B cell (primary cell): ENCODE data around the gene KANK3. TPM values are rescaled to one million over a fixed set of nuclear protein-coding genes. Genes with fewer than 3 reads are reported as not detected.
"Not testable (repeated sequence)": the region's sequence is repeated elsewhere in the genome, so short reads cannot be mapped to it uniquely, and the experiment has no call there.

ENCODE experiments used
- ATAC-seq: fragments of 200-7000 bp; cut with Tn5 transposase; one replicate; pipeline ENCODE4 v1.10.0; 2021; ENCODE audit warnings: low read depth, mild to moderate bottlenecking, moderate number of reproducible peaks, moderate library complexity
- CTCF ChIA-PET: fragments of 350-600 bp; sonication (Branson Sonifier 250); formaldehyde crosslinking; loops from one replicate; lab custom pipeline; 2021; ENCODE audit warnings: antibody characterized with exemption, inconsistent platforms; lab: Charles Lee
- POLR2A ChIA-PET: fragments of 350-600 bp; sonication (Branson Sonifier 250); formaldehyde crosslinking; loops from one replicate; lab custom pipeline; 2021; ENCODE audit warnings: antibody characterized with exemption; lab: Charles Lee
- DNase-seq: peaks from one replicate; pipeline ENCODE4 v3.0.0; 2013
- H2AFZ ChIP-seq: 2 replicates; pipeline ENCODE4 v1.6.1; 2012; ENCODE audit warnings: mild to moderate bottlenecking, low read depth, low read length; ENCODE audit not compliant: insufficient read depth, poor library complexity, severe bottlenecking
- H3K27ac ChIP-seq, 2 donors: 1 replicate in 1 of 2; 2 replicates in 1 of 2; pipeline ENCODE4 v1.5.1; 2012 to 2013; ENCODE audit warnings: low read length in 2 of 2, mild to moderate bottlenecking in 2 of 2, moderate library complexity in 1 of 2
- H3K27me3 ChIP-seq, 4 experiments: fragments of 200-600 bp in 1 of 4; sonication (generic) in 1 of 4; replicated peaks in 1 of 4; 1 replicate in 2 of 4; 2 replicates in 2 of 4; pipeline versions ENCODE4 v1.6.1 to v1.7.0; 2013 to 2016; ENCODE audit warnings: low read length in 3 of 4, mild to moderate bottlenecking in 2 of 4, mixed read lengths in 1 of 4, moderate library complexity in 1 of 4; ENCODE audit not compliant: insufficient read depth in 4 of 4, control insufficient read depth in 3 of 4; ENCODE audit errors: control extremely low read depth in 1 of 4
- H3K36me3 ChIP-seq, 2 experiments: replicated peaks in 1 of 2; 1 replicate in 1 of 2; 2 replicates in 1 of 2; pipeline versions ENCODE4 v1.6.1 to v1.7.1; 2013; ENCODE audit warnings: low read length in 1 of 2; ENCODE audit not compliant: insufficient read depth in 2 of 2, control insufficient read depth in 1 of 2; ENCODE audit errors: control extremely low read depth in 1 of 2, extremely low read depth in 1 of 2
- H3K4me1 ChIP-seq, 2 donors: fragments of 200-600 bp in 1 of 2; sonication (generic) in 1 of 2; 1 replicate in 1 of 2; 2 replicates in 1 of 2; pipeline versions ENCODE4 v1.5.1 to v1.6.1; 2013 to 2017; ENCODE audit warnings: low read length in 2 of 2; ENCODE audit not compliant: control insufficient read depth in 2 of 2, insufficient read depth in 2 of 2
- H3K4me2 ChIP-seq: replicated peaks from 2 replicates; pipeline ENCODE3; 2012; ENCODE audit warnings: mild to moderate bottlenecking, low read depth, low read length; ENCODE audit not compliant: poor library complexity, severe bottlenecking
- H3K4me3 ChIP-seq, 5 experiments: fragments of 200-600 bp in 1 of 5; sonication (generic) in 1 of 5; 1 replicate in 3 of 5; 2 replicates in 2 of 5; pipeline versions ENCODE4 v1.5.1 to v1.7.0; 2011 to 2016; ENCODE audit warnings: low read length in 4 of 5, mild to moderate bottlenecking in 4 of 5, low read depth in 2 of 5, control low read depth in 1 of 5, moderate library complexity in 1 of 5; ENCODE audit not compliant: insufficient read depth in 1 of 5; ENCODE audit errors: control extremely low read depth in 1 of 5, extremely low read depth in 1 of 5
- H3K79me2 ChIP-seq: fragments of 200-600 bp; sonication (generic); one replicate; pipeline ENCODE4 v1.6.0; 2016; ENCODE audit warnings: low read length; ENCODE audit not compliant: control insufficient read depth, insufficient read depth
- H3K9ac ChIP-seq: fragments of 200-600 bp; sonication (generic); 2 replicates; pipeline ENCODE4 v1.6.1; 2017; ENCODE audit warnings: mild to moderate bottlenecking, low read length, moderate library complexity
- H3K9me3 ChIP-seq, 3 donors: one replicate each; pipeline versions ENCODE4 v1.6.1 to v1.7.1; 2013; ENCODE audit warnings: low read length in 2 of 3; ENCODE audit not compliant: control insufficient read depth in 2 of 3, insufficient read depth in 1 of 3; ENCODE audit errors: control extremely low read depth in 1 of 3
- H4K20me1 ChIP-seq: 2 replicates; pipeline ENCODE4 v1.6.0; 2012; ENCODE audit warnings: mild to moderate bottlenecking, low read length; ENCODE audit not compliant: insufficient read depth, control insufficient read depth, poor library complexity, severe bottlenecking
- H3K27ac Mint-ChIP-seq: one replicate; pipeline ENCODE4 v1.8.0; 2021; ENCODE audit warnings: mixed read lengths
- H3K27me3 Mint-ChIP-seq: one replicate; pipeline ENCODE4 v1.8.0; 2021; ENCODE audit warnings: mixed read lengths
- H3K4me1 Mint-ChIP-seq: one replicate; pipeline ENCODE4 v1.8.0; 2021; ENCODE audit warnings: mixed read lengths
- H3K4me3 Mint-ChIP-seq: one replicate; pipeline ENCODE4 v1.8.0; 2021; ENCODE audit warnings: mixed read lengths
- H3K9me3 Mint-ChIP-seq: one replicate; pipeline ENCODE4 v1.8.0; 2022; ENCODE audit warnings: mixed read lengths; ENCODE audit not compliant: insufficient read depth
- CTCF ChIP-seq: fragments of 200-600 bp; IDR thresholded peaks from one replicate; pipeline ENCODE4 v1.8.0; 2022; ENCODE audit warnings: antibody characterized with exemption, mild to moderate bottlenecking
- EZH2 ChIP-seq: IDR thresholded peaks from 2 replicates; pipeline ENCODE4 v1.6.1; 2012; ENCODE audit warnings: borderline replicate concordance, low read depth, mild to moderate bottlenecking, moderate library complexity, low read length; ENCODE audit not compliant: insufficient read depth, poor library complexity, severe bottlenecking
- WGBS: methylation state at CpG from one replicate; pipeline ENCODE4 v1.1.5; 2013; ENCODE audit warnings: missing lambda C conversion rate; ENCODE audit not compliant: insufficient coverage; 5-methylcytosine and 5-hydroxymethylcytosine counted together
- intact Hi-C: fragments of 100-400 bp; cut with micrococcal nuclease; formaldehyde crosslinking; loops from one replicate; pipeline ENCODE4 v1.10.0; 2022
- polyA plus RNA-seq: library from polyadenylated mRNA; depleted of rRNA; stranded (reverse); fragments of >200 nt; gene quantifications from 2 replicates; pipeline ENCODE4 v1.2.3, GENCODE V29; 2012
- total RNA-seq, 2 donors: library from RNA; stranded (reverse); fragments of 120-200 nt in 1 of 2; gene quantifications; 1 replicate in 1 of 2; 2 replicates in 1 of 2; pipeline versions ENCODE4 v1.2.3 to v1.2.4, GENCODE V29; 2013 to 2022

The KANK3 gene
- total and polyA plus RNA-seq, 2 donors (not counting 1 experiment from before 2014, with no cell fraction given) = 0.27 to 0.34 TPM

DNA sequence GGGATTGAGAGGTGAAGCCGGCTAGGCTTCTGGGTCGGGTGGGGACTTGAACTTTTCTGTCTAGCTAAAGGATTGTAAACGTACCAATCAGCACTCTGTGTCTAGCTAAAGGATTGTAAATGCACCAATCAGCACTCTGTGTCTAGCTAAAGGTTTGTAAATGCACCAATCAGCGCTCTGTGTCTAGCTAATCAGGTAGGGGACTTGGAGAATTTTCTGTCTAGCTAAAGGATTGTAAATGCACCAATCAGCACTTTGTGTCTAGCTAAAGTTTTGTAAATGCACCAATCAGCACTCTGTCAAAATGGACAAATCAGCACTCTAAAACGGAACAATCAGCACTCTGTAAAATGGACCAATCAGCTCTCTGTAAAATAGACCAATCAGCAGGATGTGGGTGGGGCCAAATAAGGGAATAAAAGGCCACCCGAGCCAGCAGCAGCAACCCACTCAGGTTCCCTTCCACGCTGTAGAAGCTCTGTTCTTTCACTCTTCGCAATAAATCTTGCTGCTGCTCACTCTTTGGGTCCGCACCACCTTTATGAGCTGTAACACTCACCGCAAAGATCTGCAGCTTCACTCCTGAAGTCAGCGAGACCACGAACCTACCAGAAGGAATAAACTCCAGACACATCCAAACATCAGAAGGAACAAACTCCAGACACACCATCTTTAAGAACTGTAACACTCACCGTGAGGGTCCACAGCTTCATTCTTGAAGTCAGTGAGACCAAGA is 36.3 kb upstream of the KANK3 start:
- 96% methylated on average over 12 of the region's 13 CpGs for WGBS
- H4K20me1 ChIP-seq, H3K27ac ChIP-seq, H3K4me1 ChIP-seq, H3K27ac Mint-ChIP-seq, ATAC-seq, H3K4me1 Mint-ChIP-seq, H3K79me2 ChIP-seq, H3K9me3 ChIP-seq, H2AFZ ChIP-seq, H3K27me3 ChIP-seq, H3K27me3 Mint-ChIP-seq, H3K4me3 ChIP-seq, H3K9me3 Mint-ChIP-seq, H3K4me3 Mint-ChIP-seq, DNase-seq, H3K36me3 ChIP-seq, intact Hi-C loops, H3K4me2 ChIP-seq, H3K9ac ChIP-seq: not testable (repeated sequence)
- ChIA-PET CTCF (interaction anchor here (2.2 kb wide), 1 partner anchor 26 kb away, joined by 5 read pairs; no protein-coding TSS in a partner anchor), POLR2A (interaction anchor here (0.6 kb wide), 1 partner anchor 53 kb away, joined by 3 read pairs; no protein-coding TSS in a partner anchor)

DNA sequence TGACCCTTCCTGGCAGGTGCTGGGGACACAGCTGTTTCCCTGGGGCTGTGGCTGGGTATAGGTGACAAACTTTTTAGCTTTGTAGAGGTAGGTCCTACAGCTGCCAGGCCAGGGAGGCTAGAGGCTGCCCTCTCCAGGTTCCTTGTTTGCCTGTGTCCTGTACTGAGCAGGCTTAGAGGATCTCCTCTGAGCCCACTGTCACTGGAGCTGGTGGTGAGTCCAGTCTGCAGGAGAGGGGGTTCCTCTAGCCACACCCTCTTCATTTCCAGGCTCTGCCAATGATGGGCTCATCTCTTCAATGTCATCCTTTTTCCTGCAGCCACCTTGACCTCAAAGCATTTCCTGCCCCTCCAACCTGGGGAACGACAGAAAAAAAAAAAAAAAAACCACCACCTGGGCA is 34.5 kb upstream of the KANK3 start:
- no peaks in the 10 kb centered on the region for H3K9me3 ChIP-seq
- CTCF ChIA-PET = interaction anchor here (0.6 to 3.2 kb wide), 2 partner anchors 23 to 418 kb away, joined by 3 to 13 read pairs; no protein-coding TSS in a partner anchor
- no peak overlapping the region for H2AFZ ChIP-seq
- no peak overlapping the region for H3K9ac ChIP-seq
- no peaks in the 10 kb centered on the region for H3K79me2 ChIP-seq
- WGBS = no CpG with 5 or more reads among the region's 1 CpG
- H4K20me1 ChIP-seq = no peaks in the 10 kb centered on the region
- no peak overlapping the region for H3K4me2 ChIP-seq
- no peak overlapping the region for H3K4me3 Mint-ChIP-seq
- intact Hi-C loops = no loop called here
- H3K27ac Mint-ChIP-seq = no peak overlapping the region
- TF ChIP-seq EZH2 (no peak), CTCF (no peak)
- no peak overlapping the region for H3K4me3 ChIP-seq
- ATAC-seq (no peak), DNase-seq (no peak)
- POLR2A ChIA-PET = interaction anchor here (0.7 kb wide), 1 partner anchor 13 kb away, joined by 7 read pairs; the partner anchor contains the start of gene RAB11B
- no peaks in the 10 kb centered on the region for H3K27me3 ChIP-seq
- no peak overlapping the region for H3K27ac ChIP-seq
- H3K27me3 Mint-ChIP-seq = no peaks in the 10 kb centered on the region
- no peaks in the 10 kb centered on the region for H3K4me1 Mint-ChIP-seq
- H3K9me3 Mint-ChIP-seq = no peaks in the 10 kb centered on the region
- no peaks in the 10 kb centered on the region for H3K36me3 ChIP-seq
- no peaks in the 10 kb centered on the region for H3K4me1 ChIP-seq

GRCh38 chr19:8376373-8376974 is 33.4 kb upstream of the KANK3 start:
- H3K36me3 ChIP-seq, intact Hi-C loops, H2AFZ ChIP-seq, H3K9me3 Mint-ChIP-seq, DNase-seq, H3K27me3 ChIP-seq, H3K9ac ChIP-seq, POLR2A ChIA-PET, H3K27ac ChIP-seq, H3K27ac Mint-ChIP-seq, H3K4me1 ChIP-seq, H3K4me2 ChIP-seq, H3K9me3 ChIP-seq, H3K4me1 Mint-ChIP-seq, H3K4me3 Mint-ChIP-seq, H3K27me3 Mint-ChIP-seq, H4K20me1 ChIP-seq, ATAC-seq, H3K4me3 ChIP-seq, H3K79me2 ChIP-seq: not testable (repeated sequence)
- WGBS = 100% methylated on average over 4 of the region's 10 CpGs
- CTCF ChIA-PET = interaction anchor here (3.2 kb wide), 1 partner anchor 22 kb away, joined by 13 read pairs; no protein-coding TSS in a partner anchor
